AG04449 (cell line): ENCODE data around the gene INMT.

Experiments used
- CTCF ChIA-PET: fragments of 350-600 bp; formaldehyde crosslinking; extraction: SDS; loops from one replicate; lab custom pipeline; 2021; ENCODE audit warnings: antibody characterized with exemption; lab: Yijun Ruan, JAX
- POLR2A ChIA-PET: fragments of 400-600, 350-600 bp; formaldehyde crosslinking; extraction: SDS; loops from one replicate; lab custom pipeline; 2020; ENCODE audit warnings: antibody characterized with exemption, inconsistent platforms; lab: Yijun Ruan, JAX
- DNase-seq: peaks from one replicate; pipeline ENCODE4 v3.0.0-alpha.2; 2010; ENCODE audit warnings: low read depth, low spot score
- H3K4me3 ChIP-seq: 2 replicates; pipeline ENCODE4 v1.5.1; 2011; ENCODE audit warnings: low read depth, mild to moderate bottlenecking, control low read depth, low read length
- TF ChIP-seq, protein P1 (sequence below): IDR thresholded peaks from one replicate; pipeline ENCODE4 v1.5.1; 2011; ENCODE audit warnings: mild to moderate bottlenecking, moderate library complexity, low read length, control low read depth, inconsistent platforms; ENCODE audit not compliant: insufficient read depth; ENCODE audit errors: missing control alignments

Gene INMT

DNA sequence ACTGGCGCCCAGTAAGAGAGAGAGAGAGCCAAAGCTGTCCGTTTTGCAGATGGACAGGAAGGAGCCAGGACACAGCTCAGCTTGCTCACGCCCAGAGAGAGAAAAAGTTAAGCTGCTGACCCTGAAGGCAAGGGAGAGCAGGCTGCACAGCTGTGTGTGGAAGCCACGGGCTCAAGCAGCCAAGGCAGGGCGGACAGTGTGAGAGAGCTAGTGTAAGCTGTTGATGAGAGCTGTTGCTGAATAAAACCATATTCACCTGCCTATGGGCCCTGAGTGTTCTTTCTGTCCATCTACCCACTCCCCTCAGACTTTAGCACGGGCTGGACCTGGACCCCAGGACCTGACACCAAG, 5.4 kb downstream of the INMT start:
- TF ChIP-seq, protein P1, sequence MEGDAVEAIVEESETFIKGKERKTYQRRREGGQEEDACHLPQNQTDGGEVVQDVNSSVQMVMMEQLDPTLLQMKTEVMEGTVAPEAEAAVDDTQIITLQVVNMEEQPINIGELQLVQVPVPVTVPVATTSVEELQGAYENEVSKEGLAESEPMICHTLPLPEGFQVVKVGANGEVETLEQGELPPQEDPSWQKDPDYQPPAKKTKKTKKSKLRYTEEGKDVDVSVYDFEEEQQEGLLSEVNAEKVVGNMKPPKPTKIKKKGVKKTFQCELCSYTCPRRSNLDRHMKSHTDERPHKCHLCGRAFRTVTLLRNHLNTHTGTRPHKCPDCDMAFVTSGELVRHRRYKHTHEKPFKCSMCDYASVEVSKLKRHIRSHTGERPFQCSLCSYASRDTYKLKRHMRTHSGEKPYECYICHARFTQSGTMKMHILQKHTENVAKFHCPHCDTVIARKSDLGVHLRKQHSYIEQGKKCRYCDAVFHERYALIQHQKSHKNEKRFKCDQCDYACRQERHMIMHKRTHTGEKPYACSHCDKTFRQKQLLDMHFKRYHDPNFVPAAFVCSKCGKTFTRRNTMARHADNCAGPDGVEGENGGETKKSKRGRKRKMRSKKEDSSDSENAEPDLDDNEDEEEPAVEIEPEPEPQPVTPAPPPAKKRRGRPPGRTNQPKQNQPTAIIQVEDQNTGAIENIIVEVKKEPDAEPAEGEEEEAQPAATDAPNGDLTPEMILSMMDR = no peak
- ChIA-PET CTCF (interaction anchor here (1.1 to 1.5 kb wide), 2 partner anchors 18 to 365 kb away, joined by 3 to 5 read pairs; no protein-coding TSS in a partner anchor), POLR2A (no interaction called here)
- DNase-seq = no peak
- H3K4me3 ChIP-seq = no peak overlapping the region

DNA sequence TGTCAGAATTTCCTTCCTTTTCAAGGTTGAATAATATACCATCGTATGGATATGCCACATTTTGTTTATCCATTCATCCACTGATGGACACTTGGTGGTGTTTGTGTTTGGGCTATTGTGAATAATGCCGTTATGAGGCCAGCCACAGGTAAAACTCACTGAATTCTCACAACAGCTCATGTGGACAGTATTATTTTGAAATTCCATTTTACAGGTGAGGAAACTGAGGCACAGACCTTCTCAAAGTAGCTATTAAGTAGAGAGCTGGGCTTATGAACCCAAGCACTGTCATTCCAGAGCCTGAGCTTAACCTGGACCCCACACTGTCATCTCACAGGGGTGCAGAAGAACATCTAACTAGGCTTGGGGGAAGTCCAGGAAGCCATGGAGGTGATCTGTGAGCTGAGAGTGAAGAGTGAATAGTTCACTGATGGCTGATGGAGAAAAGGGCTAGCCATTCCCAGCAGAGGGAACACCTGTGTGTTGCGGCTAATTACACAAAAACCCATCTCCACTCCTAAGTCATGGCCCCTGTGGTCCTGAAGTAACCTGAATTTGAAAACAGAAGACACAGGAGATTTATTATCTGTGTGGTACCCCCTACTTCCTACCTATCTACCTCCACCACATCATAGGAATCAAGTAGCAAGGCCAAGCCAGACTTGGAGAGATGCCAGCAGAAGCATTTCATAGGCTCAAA, 8.7 kb downstream of the INMT start:
- ChIA-PET POLR2A (no interaction called here), CTCF (interaction anchor here (2.0 kb wide), 1 partner anchor 20 kb away, joined by 10 read pairs; no protein-coding TSS in a partner anchor)
- no peak overlapping the region for H3K4me3 ChIP-seq
- no peak for DNase-seq
- TF ChIP-seq, protein P1 = no peak

DNA sequence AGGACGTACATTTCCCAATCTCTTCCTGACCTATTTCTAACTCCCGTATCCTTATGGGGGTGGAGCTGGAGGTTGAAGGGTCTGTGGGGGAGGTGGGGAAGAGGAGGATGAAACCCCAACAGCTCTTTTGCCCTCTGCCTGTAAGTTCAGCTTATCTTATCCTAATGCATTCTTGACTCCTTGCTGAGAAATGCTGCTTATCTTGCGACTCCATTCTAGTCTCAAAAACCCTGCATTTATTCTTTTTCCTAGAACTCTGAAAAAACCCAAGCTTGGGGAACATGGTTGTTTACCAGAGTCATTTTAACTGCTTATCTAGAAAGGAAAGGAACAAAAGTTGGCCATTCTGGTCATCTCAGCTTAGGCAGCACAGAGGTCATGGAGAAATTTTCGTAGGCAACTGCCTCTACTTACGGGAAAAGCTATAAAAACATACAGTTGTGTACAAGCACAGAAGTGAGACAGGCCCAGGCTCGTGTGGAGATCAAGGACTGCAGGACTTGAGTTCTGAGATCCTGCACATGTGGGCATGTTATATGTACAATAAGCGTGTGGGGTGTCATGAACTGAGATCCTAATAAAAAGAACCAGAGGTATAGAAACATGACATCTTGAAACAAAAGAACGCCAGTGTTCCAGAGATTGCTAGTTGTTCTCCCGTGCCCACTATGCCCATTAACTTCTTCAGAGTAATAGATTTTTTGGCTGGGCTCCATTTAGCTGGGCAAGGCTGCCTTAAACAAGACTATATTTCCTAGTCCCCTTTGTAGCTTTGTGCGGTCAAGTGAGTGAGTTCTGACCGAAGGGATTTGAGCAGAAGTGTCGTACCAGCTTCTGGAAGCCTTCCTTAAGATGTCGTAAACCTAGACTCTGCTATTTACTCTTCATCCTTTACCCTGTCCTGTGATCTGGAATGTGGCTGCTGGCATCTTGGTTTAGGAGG, 9.6 kb downstream of the INMT start:
- POLR2A ChIA-PET = no interaction called here
- CTCF ChIA-PET = interaction anchor here (1.3 to 2.0 kb wide), 2 partner anchors 21 to 361 kb away, joined by 3 to 10 read pairs; no protein-coding TSS in a partner anchor
- TF ChIP-seq, protein P1 = no peak
- no peak overlapping the region for H3K4me3 ChIP-seq
- DNase-seq = no peak

DNA sequence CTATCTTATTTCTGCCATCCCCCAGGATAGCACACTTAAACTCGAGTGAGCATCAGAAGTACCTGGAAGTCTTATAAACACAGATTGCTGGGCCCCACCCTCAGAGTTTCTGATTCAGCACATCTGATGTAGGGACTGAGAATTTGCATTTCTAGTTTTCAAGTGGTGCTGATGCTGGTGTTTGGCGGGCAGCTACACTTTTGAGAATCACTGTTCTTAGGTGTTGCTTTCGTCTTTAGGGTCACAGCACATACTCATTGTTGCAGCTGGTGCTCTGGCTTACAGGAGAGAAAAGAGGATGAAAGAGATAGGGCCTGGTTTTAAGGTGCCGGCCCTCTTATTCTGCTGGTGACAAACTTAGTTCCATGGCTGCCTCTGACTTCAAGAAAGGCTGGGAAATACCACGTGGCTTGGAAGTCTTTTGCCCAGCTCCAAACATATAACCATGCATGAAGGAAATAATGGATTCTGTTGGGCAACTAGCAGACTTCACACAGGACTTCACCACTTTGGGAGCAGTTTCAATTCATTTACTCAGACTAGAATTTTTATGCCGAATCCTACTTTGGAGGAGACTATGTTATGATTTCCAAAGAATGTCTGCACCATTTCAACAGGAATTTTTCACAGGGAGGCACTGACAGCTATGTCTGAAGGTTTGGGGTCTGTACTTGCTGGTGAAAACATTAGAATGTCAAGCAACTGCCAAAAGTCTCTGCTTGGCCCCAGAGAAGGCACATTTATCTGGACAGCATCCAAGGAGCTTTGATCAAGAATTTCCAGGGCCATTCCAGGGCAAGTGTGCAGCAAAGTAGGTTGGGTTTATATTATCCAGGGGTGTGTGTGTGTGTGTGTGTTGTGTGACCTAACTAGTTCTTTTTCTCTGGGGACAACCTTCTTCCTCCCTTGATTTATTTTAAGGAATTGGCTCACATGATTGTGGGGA, 12.4 kb downstream of the INMT start:
- TF ChIP-seq, protein P1 = no peak
- H3K4me3 ChIP-seq = no peak overlapping the region
- CTCF ChIA-PET = interaction anchor here (1.1 to 2.6 kb wide), 2 partner anchors 24 to 358 kb away, joined by 4 to 17 read pairs; no protein-coding TSS in a partner anchor
- peak; percentile 59 for DNase-seq
- POLR2A ChIA-PET = no interaction called here

DNA sequence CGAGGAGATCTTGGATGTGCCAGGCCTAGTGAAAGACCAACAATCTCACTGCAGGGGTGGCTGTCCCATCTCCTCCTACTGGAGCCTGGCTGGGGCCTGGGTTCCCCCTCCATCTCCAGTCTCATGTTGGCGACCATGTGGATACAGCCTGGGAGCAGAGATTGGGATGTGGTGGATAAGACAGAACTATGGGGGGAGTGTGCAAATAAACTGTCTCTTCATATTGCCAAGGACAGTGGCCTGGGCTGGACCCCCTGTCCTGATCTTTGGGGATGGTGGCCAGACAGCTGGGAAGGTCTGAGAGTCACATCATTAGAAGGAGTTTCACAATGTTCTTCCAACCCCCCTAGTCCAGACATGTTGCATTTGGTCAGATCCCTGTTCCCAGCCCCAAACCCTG, 13.5 kb downstream of the INMT start:
- ChIA-PET POLR2A (no interaction called here), CTCF (interaction anchor here (2.6 kb wide), 1 partner anchor 25 kb away, joined by 17 read pairs; no protein-coding TSS in a partner anchor)
- DNase-seq = no peak
- H3K4me3 ChIP-seq = no peak overlapping the region
- TF ChIP-seq, protein P1 = no peak
